Hepatocyte (in vitro differentiated cells): Measurements from ENCODE around the gene DCC. TPM values are rescaled to one million over a fixed set of nuclear protein-coding genes. Genes with fewer than 3 reads are reported as not detected.

Experiments
- DNase-seq: peaks from one replicate; pipeline ENCODE4 v3.0.0-alpha.2; 2016; ENCODE audit warnings: low spot score
- H2AFZ ChIP-seq: fragments of 200-600 bp; sonication (generic); 2 replicates; pipeline ENCODE4 v1.6.0; 2016; ENCODE audit warnings: antibody characterized with exemption, mild to moderate bottlenecking
- H3K27ac ChIP-seq: fragments of 200-600 bp; sonication (generic); 2 replicates; pipeline ENCODE4 v1.5.1; 2016; ENCODE audit warnings: mild to moderate bottlenecking
- H3K27me3 ChIP-seq: fragments of 200-600 bp; sonication (generic); 2 replicates; pipeline ENCODE4 v1.6.1; 2016
- H3K36me3 ChIP-seq: fragments of 200-600 bp; sonication (generic); replicated peaks from 2 replicates; pipeline ENCODE4 v1.5.1; 2016; ENCODE audit warnings: low read depth; ENCODE audit not compliant: insufficient read depth
- H3K4me1 ChIP-seq: fragments of 200-600 bp; sonication (generic); 2 replicates; pipeline ENCODE4 v1.5.1; 2016; ENCODE audit warnings: mild to moderate bottlenecking, moderate library complexity; ENCODE audit not compliant: insufficient read depth
- H3K4me2 ChIP-seq: fragments of 200-600 bp; sonication (generic); 2 replicates; pipeline ENCODE4 v1.6.0; 2016
- H3K4me3 ChIP-seq: fragments of 200-600 bp; sonication (generic); 2 replicates; pipeline ENCODE4 v1.5.1; 2016; ENCODE audit warnings: mild to moderate bottlenecking
- H3K79me2 ChIP-seq: fragments of 200-600 bp; sonication (generic); 2 replicates; pipeline ENCODE4 v1.6.0; 2017; ENCODE audit warnings: mild to moderate bottlenecking
- H3K9me2 ChIP-seq: fragments of 200-600 bp; sonication (generic); replicated peaks from 2 replicates; pipeline ENCODE4 v1.6.0; 2017; ENCODE audit warnings: mild to moderate bottlenecking; ENCODE audit not compliant: insufficient read depth
- H3K9me3 ChIP-seq: fragments of 200-600 bp; sonication (generic); 2 replicates; pipeline ENCODE4 v1.5.1; 2016; ENCODE audit warnings: low read depth, mild to moderate bottlenecking
- H4K20me1 ChIP-seq: fragments of 200-600 bp; sonication (generic); 2 replicates; pipeline ENCODE4 v1.6.0; 2016; ENCODE audit warnings: mild to moderate bottlenecking; ENCODE audit not compliant: insufficient read depth, poor library complexity, severe bottlenecking
- CTCF ChIP-seq: fragments of 200-600 bp; sonication (generic); IDR thresholded peaks from 2 replicates; pipeline ENCODE4 v1.5.1; 2016; ENCODE audit warnings: antibody characterized with exemption, mild to moderate bottlenecking; ENCODE audit not compliant: poor library complexity
- EZH2 ChIP-seq: fragments of 200-600 bp; sonication (generic); IDR thresholded peaks from 2 replicates; pipeline ENCODE4 v1.6.1; 2016; ENCODE audit warnings: antibody characterized with exemption, mild to moderate bottlenecking, borderline replicate concordance
- EZH2phosphoT487 ChIP-seq: fragments of 200-600 bp; sonication (generic); IDR thresholded peaks from one replicate; pipeline ENCODE4 v1.6.1; 2018; ENCODE audit warnings: antibody characterized with exemption, mild to moderate bottlenecking, low read depth, moderate library complexity; ENCODE audit not compliant: unreplicated experiment, severe bottlenecking
- WGBS: methylation state at CpG from one replicate; pipeline ENCODE4 v1.1.6; 2016; ENCODE audit warnings: low lambda C conversion rate; ENCODE audit errors: missing lambda C conversion rate; 5-methylcytosine and 5-hydroxymethylcytosine counted together
- polyA plus RNA-seq: library from polyadenylated mRNA; unstranded; fragments of >200 nt; fragmentation: Nextera tagmentation; extraction: Ambion mirVana; gene quantifications from 2 replicates; pipeline ENCODE4 v1.2.1, GENCODE V29; 2016
- total RNA-seq: library from RNA; depleted of rRNA; stranded (reverse); fragments of >200 nt; gene quantifications from 2 replicates; pipeline ENCODE4 v1.2.3, GENCODE V29; 2014

The DCC gene
- total and polyA plus RNA-seq, 2 experiments from 2014 or later, result 1.0 to 3.5 TPM

- no peak for TF ChIP-seq EZH2phosphoT487
- no peak for TF ChIP-seq CTCF
- TF ChIP-seq EZH2, result no peak
- Histone ChIP-seq H3K9me2 (no peaks in the 10 kb centered on the region), H3K79me2 (no peaks in the 10 kb centered on the region), H3K4me3 (no peak overlapping the region), H3K4me2 (no peak overlapping the region), H3K27ac (no peak overlapping the region), H3K36me3 (no peaks in the 10 kb centered on the region), H3K9me3 (no peaks in the 10 kb centered on the region), H4K20me1 (no peaks in the 10 kb centered on the region), H2AFZ (no peak overlapping the region), H3K4me1 (no peaks in the 10 kb centered on the region), H3K27me3 (no peaks in the 10 kb centered on the region)
- DNase-seq, result no peak
- 95% methylated on average over 9 of the region's 9 CpGs for WGBS
These were observed 529.4 kb downstream of the DCC start for GRCh38 chr18:52869349-52869923.

GRCh38 chr18:52869942-52870907 lies 530.2 kb downstream of the DCC start:
- no peaks in the 10 kb centered on the region for H3K79me2 ChIP-seq
- peak; percentile 9 for DNase-seq
- no peaks in the 10 kb centered on the region for H3K27me3 ChIP-seq
- no peaks in the 10 kb centered on the region for H3K4me1 ChIP-seq
- no peaks in the 10 kb centered on the region for H3K36me3 ChIP-seq
- H2AFZ ChIP-seq, result no peak overlapping the region
- H3K4me2 ChIP-seq, result no peak overlapping the region
- TF ChIP-seq EZH2 (no peak), EZH2phosphoT487 (no peak), CTCF (peak; percentile 31)
- H3K27ac ChIP-seq, result no peak overlapping the region
- no peak overlapping the region for H3K4me3 ChIP-seq
- no peaks in the 10 kb centered on the region for H4K20me1 ChIP-seq
- 83% methylated on average over 21 of the region's 21 CpGs for WGBS
- no peaks in the 10 kb centered on the region for H3K9me3 ChIP-seq
- no peaks in the 10 kb centered on the region for H3K9me2 ChIP-seq

GRCh38 chr18:52874774-52875173 lies 534.8 kb downstream of the DCC start:
- no peak overlapping the region for H3K4me3 ChIP-seq
- no peak overlapping the region for H3K4me2 ChIP-seq
- H4K20me1 ChIP-seq, result no peaks in the 10 kb centered on the region
- no peaks in the 10 kb centered on the region for H3K79me2 ChIP-seq
- no peaks in the 10 kb centered on the region for H3K27me3 ChIP-seq
- H3K9me2 ChIP-seq, result no peaks in the 10 kb centered on the region
- H3K27ac ChIP-seq, result no peak overlapping the region
- WGBS, result 93% methylated on average over 3 of the region's 3 CpGs
- H3K9me3 ChIP-seq, result no peaks in the 10 kb centered on the region
- no peaks in the 10 kb centered on the region for H3K4me1 ChIP-seq
- DNase-seq, result no peak
- no peak for TF ChIP-seq EZH2
- TF ChIP-seq CTCF, result no peak
- TF ChIP-seq EZH2phosphoT487, result no peak
- H2AFZ ChIP-seq, result no peak overlapping the region
- H3K36me3 ChIP-seq, result no peaks in the 10 kb centered on the region
